Endothelial cell of umbilical vein (primary cell): ENCODE data around the gene PIM3. TPM values are rescaled to one million over a fixed set of nuclear protein-coding genes. Genes with fewer than 3 reads are reported as not detected.

Experiments
- BruUV-seq: library from RNA; stranded (reverse); fragments of 400-500 nt; replicated peaks from 2 replicates; lab custom pipeline; 2021; lab: Mats Ljungman, UMichigan
- CTCF ChIA-PET: fragments of 300-600, 350-600 bp; sonication (Branson Sonifier 250); formaldehyde crosslinking; loops from one replicate; lab custom pipeline; 2021; ENCODE audit warnings: antibody characterized with exemption, inconsistent platforms; lab: Charles Lee
- POLR2A ChIA-PET: fragments of 300-600, 350-600 bp; sonication (Branson Sonifier 250); formaldehyde crosslinking; loops from one replicate; lab custom pipeline; 2021; ENCODE audit warnings: antibody characterized with exemption, inconsistent platforms; lab: Charles Lee
- DNase-seq: peaks from one replicate; pipeline ENCODE4 v3.0.0-alpha.2; 2011; ENCODE audit warnings: low read depth, low spot score
- FAIRE-seq: peaks from 2 replicates; lab custom pipeline; 2011; peaks lifted over from hg19 to GRCh38; lab: Jason Lieb, UNC
- H2AFZ ChIP-seq: 2 replicates; pipeline ENCODE4 v1.6.0; 2012; ENCODE audit warnings: low read depth, low read length, control low read depth, inconsistent platforms
- H3K27ac ChIP-seq: 2 replicates; pipeline ENCODE4 v1.5.1; 2011; ENCODE audit warnings: low read depth, mild to moderate bottlenecking, control low read depth, low read length, moderate library complexity; ENCODE audit not compliant: insufficient read depth
- H3K27me3 ChIP-seq, 2 experiments: 2 replicates each; pipeline versions ENCODE4 v1.6.0 to v1.6.1; 2011; ENCODE audit warnings: low read length in 2 of 2, mixed read lengths in 1 of 2; ENCODE audit not compliant: control insufficient read depth in 2 of 2, insufficient read depth in 2 of 2
- H3K36me3 ChIP-seq, 2 experiments: 2 replicates in 1 of 2; 3 replicates in 1 of 2; pipeline ENCODE4 v1.5.1; 2011; ENCODE audit warnings: low read length in 2 of 2, mild to moderate bottlenecking in 1 of 2, moderate library complexity in 1 of 2; ENCODE audit not compliant: control insufficient read depth in 2 of 2, insufficient read depth in 2 of 2; ENCODE audit errors: extremely low read depth in 1 of 2
- H3K4me1 ChIP-seq: 3 replicates; pipeline ENCODE4 v1.5.1; 2011; ENCODE audit warnings: mild to moderate bottlenecking, low read length; ENCODE audit not compliant: control insufficient read depth, insufficient read depth; ENCODE audit errors: extremely low read depth
- H3K4me2 ChIP-seq: 2 replicates; pipeline ENCODE4 v1.6.1; 2011; ENCODE audit warnings: low read length, control low read depth, mixed read lengths; ENCODE audit not compliant: insufficient read depth
- H3K4me3 ChIP-seq, 3 experiments: fragments of 200-600 bp in 1 of 3; sonication (generic), shearing (Covaris generic) in 1 of 3; replicated peaks in 1 of 3; 2 replicates each; pipeline ENCODE4 v1.5.1; 2011 to 2016; ENCODE audit warnings: control low read depth in 3 of 3, low read length in 3 of 3, mild to moderate bottlenecking in 2 of 3, inconsistent platforms in 1 of 3, low read depth in 1 of 3, moderate library complexity in 1 of 3; ENCODE audit not compliant: insufficient read depth in 1 of 3
- H3K79me2 ChIP-seq: 2 replicates; pipeline ENCODE4 v1.6.0; 2012; ENCODE audit warnings: low read length, inconsistent platforms; ENCODE audit not compliant: control insufficient read depth, insufficient read depth
- H3K9ac ChIP-seq: replicated peaks from 2 replicates; pipeline ENCODE3; 2011; ENCODE audit warnings: low read length, control low read depth; ENCODE audit not compliant: insufficient read depth; ENCODE audit errors: extremely low read depth
- H3K9me1 ChIP-seq: replicated peaks from 3 replicates; pipeline ENCODE4 v1.6.0; 2011; ENCODE audit warnings: mild to moderate bottlenecking, low read length; ENCODE audit not compliant: control insufficient read depth, insufficient read depth; ENCODE audit errors: extremely low read depth
- H3K9me3 ChIP-seq: replicated peaks from 2 replicates; pipeline ENCODE4 v1.5.1; 2012; ENCODE audit warnings: low read length, inconsistent platforms; ENCODE audit not compliant: control insufficient read depth, insufficient read depth
- H4K20me1 ChIP-seq: replicated peaks from 2 replicates; pipeline ENCODE3; 2011; ENCODE audit warnings: mild to moderate bottlenecking, low read length; ENCODE audit not compliant: control insufficient read depth, insufficient read depth; ENCODE audit errors: extremely low read depth
- FOS ChIP-seq: IDR thresholded peaks from 2 replicates; pipeline ENCODE4 v1.6.1; 2011; ENCODE audit warnings: mild to moderate bottlenecking, low read length, moderate library complexity, borderline replicate concordance; ENCODE audit not compliant: insufficient read depth
- POLR2A ChIP-seq: IDR thresholded peaks from 2 replicates; pipeline ENCODE4 v1.6.1; 2012; ENCODE audit warnings: low read depth, mild to moderate bottlenecking, control low read depth, low read length
- POLR2AphosphoS5 ChIP-seq: IDR thresholded peaks from 2 replicates; pipeline ENCODE4 v1.6.1; 2012; ENCODE audit warnings: low read depth, mild to moderate bottlenecking, control low read depth, low read length, moderate library complexity; ENCODE audit not compliant: insufficient read depth
- dilution Hi-C: fragments of 300-500 bp; cut with MboI; formaldehyde crosslinking; loops from one replicate; pipeline ENCODE4 v1.15.0; 2019; ENCODE audit warnings: low sequenced_read_pairs; ENCODE audit not compliant: extremely low pct_ligation_motif_present
- intact Hi-C: fragments of 100-400 bp; cut with micrococcal nuclease; formaldehyde crosslinking; loops from one replicate; pipeline ENCODE4 v1.10.0; 2022
- polyA plus RNA-seq, 4 experiments: library from polyadenylated mRNA; depleted of rRNA in 3 of 4; stranded (reverse) in 3 of 4; unstranded in 1 of 4; fragments of >200 nt; gene quantifications; 2 replicates each; pipeline versions ENCODE4 v1.2.1 to v1.2.3, GENCODE V29; 2011 to 2012; ENCODE audit warnings: missing spikeins in 1 of 4
- total RNA-seq: library from RNA; stranded (reverse); gene quantifications from 2 replicates; pipeline ENCODE4 v1.2.3, GENCODE V29; 2021

PIM3 gene
- total and polyA plus RNA-seq, 2 donors (not counting 3 experiments of a cell fraction or from before 2014, with no cell fraction given) = 131 to 185 TPM

- peak; percentile 95 for FAIRE-seq
- CTCF ChIA-PET = interaction anchor here (0.9 to 1.6 kb wide), 4 partner anchors 12 to 151 kb away, joined by 3 to 6 read pairs (median 4); no protein-coding TSS in a partner anchor
These were observed 42.3 kb upstream of the PIM3 start, which contains the start of the genes ALG12 and CRELD2 for GRCh38 chr22:49917974-49918910. ALG12 (minus strand) TSS chr22:49918438; CDS start chr22:49913765, 4,673 bp downstream. CRELD2 (plus strand) TSS chr22:49918634; CDS start chr22:49918770, 136 bp downstream.

More at GRCh38 chr22:49917974-49918910, 42.3 kb upstream of the PIM3 start, which contains the start of the genes ALG12 and CRELD2:
- peaks cover 14% of the 10 kb centered on the region for H3K4me1 ChIP-seq
- H4K20me1 ChIP-seq = no peaks in the 10 kb centered on the region
- peak within 1 kb of the TSS; percentile 97 for H2AFZ ChIP-seq
- peak within 1 kb of the TSS; percentile 81 for H3K4me2 ChIP-seq
- POLR2A ChIA-PET = interaction anchor here (1.5 kb wide), 1 partner anchor 202 kb away, joined by 3 read pairs; no protein-coding TSS in a partner anchor
- no peaks in the 10 kb centered on the region for H3K27me3 ChIP-seq
- intact Hi-C loops = loop anchor here (1.0 kb wide), 4 partner anchors 42 to 151 kb away; partner anchors contain the start of genes BRD1, PIM3 and ZBED4
- peak within 1 kb of the TSS; percentile 89 for H3K9ac ChIP-seq
- no peaks in the 10 kb centered on the region for H3K9me3 ChIP-seq
- BruUV-seq = no TSS peak
- peak; percentile 98 for DNase-seq
- peak within 1 kb of the TSS; percentile 78 for H3K27ac ChIP-seq
- dilution Hi-C loops = no loop called here
- TF ChIP-seq FOS (no peak), POLR2AphosphoS5 (peak; percentile 65), POLR2A (peak; percentile 62)
- peaks cover 2 to 12% of the 10 kb centered on the region in 2 experiments for H3K36me3 ChIP-seq
- H3K79me2 ChIP-seq = peaks cover 4% of the 10 kb centered on the region
- no peaks in the 10 kb centered on the region for H3K9me1 ChIP-seq
- peak within 1 kb of the TSS; percentile 60 to 90 (median 73) for H3K4me3 ChIP-seq
